ENCODE measurements around the gene MYOD1.

MYOD1 gene

GRCh38 chr11:17750013-17750800 is 30.8 kb downstream of the MYOD1 start:
- TF ChIP-seq, protein P1, sequence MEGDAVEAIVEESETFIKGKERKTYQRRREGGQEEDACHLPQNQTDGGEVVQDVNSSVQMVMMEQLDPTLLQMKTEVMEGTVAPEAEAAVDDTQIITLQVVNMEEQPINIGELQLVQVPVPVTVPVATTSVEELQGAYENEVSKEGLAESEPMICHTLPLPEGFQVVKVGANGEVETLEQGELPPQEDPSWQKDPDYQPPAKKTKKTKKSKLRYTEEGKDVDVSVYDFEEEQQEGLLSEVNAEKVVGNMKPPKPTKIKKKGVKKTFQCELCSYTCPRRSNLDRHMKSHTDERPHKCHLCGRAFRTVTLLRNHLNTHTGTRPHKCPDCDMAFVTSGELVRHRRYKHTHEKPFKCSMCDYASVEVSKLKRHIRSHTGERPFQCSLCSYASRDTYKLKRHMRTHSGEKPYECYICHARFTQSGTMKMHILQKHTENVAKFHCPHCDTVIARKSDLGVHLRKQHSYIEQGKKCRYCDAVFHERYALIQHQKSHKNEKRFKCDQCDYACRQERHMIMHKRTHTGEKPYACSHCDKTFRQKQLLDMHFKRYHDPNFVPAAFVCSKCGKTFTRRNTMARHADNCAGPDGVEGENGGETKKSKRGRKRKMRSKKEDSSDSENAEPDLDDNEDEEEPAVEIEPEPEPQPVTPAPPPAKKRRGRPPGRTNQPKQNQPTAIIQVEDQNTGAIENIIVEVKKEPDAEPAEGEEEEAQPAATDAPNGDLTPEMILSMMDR (IDR thresholded peaks at IDR 0.05; ENCODE audit: insufficient read depth, missing control alignments) = no peak
- DNase-seq (ENCODE audit: insufficient read length, low spot score) (no peak), FAIRE-seq (no peak)

- FAIRE-seq = no peak
- TF ChIP-seq, protein P1 (IDR thresholded peaks at IDR 0.05; ENCODE audit: insufficient read depth, missing control alignments) = no peak
- no peak for DNase-seq (ENCODE audit: insufficient read length, low spot score)
These were observed 31.4 kb downstream of the MYOD1 start for GRCh38 chr11:17750801-17751165.

DNA sequence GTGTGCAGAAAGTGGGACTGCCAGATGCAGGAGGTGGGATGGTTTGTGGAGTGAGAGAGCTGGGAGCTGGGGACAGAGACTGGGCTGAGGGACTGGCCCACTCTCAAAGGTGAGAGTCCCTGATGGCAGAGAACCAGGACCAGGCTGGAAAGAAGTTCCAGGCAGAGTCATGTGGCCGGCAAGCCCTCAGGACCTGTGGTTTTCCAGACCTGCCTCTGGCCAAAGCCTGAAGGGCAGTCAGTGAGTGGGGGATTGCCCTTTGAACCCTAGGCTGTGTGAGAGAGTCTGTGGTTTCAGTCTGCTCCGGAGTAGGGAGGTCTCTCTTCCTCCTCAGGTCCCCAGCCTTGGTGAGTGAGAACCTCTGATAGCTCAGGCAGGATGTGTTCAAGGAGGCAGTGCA is 32.2 kb downstream of the MYOD1 start:
- TF ChIP-seq, protein P1 (IDR thresholded peaks at IDR 0.05; ENCODE audit: insufficient read depth, missing control alignments) = no peak
- DNase-seq (ENCODE audit: insufficient read length, low spot score) (no peak), FAIRE-seq (no peak)

DNA sequence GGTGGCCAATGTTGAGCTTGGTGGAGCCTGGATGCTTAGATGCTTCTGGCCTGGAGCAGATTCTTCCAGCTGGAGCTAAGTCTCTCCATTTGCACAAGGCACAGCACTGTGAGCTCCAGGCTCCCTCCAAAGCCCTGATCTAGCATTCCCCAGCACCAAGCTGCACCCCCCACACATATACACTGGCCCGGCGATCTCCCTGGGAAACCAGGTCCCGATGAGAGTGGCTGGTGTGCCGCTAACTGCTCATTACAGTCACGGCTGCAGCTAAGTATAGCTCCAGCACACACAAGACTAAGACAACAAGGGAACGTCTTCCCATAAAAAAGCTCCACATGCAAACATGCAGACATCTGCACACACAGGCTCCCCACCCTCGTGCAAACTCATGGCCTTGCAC is 32.8 kb downstream of the MYOD1 start:
- TF ChIP-seq, protein P1 (IDR thresholded peaks at IDR 0.05; ENCODE audit: insufficient read depth, missing control alignments) = no peak
- DNase-seq (ENCODE audit: insufficient read length, low spot score) = no peak
- no peak for FAIRE-seq

DNA sequence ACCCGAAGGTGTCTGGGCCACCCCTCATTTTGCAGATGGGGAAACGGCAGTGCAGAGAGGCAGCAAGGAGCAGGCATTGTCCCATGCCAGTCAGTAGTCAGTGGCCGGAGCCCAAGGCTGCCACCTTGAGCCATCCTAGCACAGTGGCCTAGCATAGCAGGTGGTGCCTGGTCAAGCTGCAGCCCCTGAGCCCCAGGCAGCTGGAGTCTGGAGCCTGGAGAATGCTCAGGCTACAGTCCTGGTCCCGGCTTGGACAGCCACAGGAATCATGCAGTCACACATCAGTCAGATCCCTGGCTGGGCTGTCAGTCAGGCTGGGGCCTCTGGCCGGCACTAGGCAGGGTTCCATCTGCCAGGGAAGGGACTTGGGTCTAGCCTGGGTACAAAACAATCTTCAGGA is 33.8 kb downstream of the MYOD1 start:
- TF ChIP-seq, protein P1 (IDR thresholded peaks at IDR 0.05; ENCODE audit: insufficient read depth, missing control alignments) = no peak
- DNase-seq (ENCODE audit: insufficient read length, low spot score) (no peak), FAIRE-seq (no peak)

DNA sequence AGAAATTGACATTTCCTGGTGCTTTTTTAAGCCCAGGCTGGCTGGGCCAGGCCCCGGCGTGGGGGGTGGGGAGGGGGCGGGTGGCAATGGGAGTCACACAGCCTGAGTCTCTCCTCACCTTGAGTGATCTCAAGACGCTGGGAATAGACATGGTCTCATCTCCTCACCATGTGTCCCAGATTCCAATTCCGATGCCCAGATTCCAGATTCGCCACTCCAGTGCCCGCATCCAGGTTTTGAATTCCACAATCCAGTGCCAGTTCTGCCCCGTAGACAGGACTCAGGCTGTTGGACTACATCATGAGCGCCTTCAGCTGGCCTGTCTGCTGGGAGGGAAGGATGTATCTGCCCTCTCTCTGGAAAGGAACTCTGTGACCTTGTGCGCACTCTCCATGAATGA is 34.3 kb downstream of the MYOD1 start:
- TF ChIP-seq, protein P1 (IDR thresholded peaks at IDR 0.05; ENCODE audit: insufficient read depth, missing control alignments) = no peak
- DNase-seq (ENCODE audit: insufficient read length, low spot score) (no peak), FAIRE-seq (no peak)

DNA sequence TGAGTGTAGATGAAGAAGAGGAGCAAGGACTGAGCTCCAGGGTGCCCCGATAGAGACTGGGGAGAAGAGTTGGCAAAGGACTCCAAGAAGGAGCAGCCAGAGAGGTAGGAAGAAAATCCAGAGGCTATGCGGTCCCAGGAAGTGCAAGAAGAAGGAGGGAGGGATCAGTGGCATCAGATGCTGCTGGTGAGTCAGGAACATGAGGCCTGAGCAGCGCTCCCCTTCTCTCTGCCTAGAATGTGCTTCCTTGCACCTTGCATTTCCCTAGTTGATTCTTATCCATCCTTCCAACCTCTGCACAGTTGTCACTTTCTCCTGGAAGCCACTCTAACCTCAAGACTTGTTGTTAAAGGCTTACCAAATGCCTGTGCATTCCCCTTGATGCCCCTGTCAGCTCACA is 36.5 kb downstream of the MYOD1 start:
- no peak for FAIRE-seq
- TF ChIP-seq, protein P1 (IDR thresholded peaks at IDR 0.05; ENCODE audit: insufficient read depth, missing control alignments) = no peak
- DNase-seq (ENCODE audit: insufficient read length, low spot score) = no peak
